WTC11 (cell line): ENCODE data around the gene COQ2. TPM values are rescaled to one million over a fixed set of nuclear protein-coding genes. Genes with fewer than 3 reads are reported as not detected.

Experiments used
- ATAC-seq: fragments of 200-7000 bp; cut with Tn5 transposase; 2 replicates; pipeline ENCODE4 v1.10.0; 2021; ENCODE audit warnings: mild to moderate bottlenecking, moderate library complexity
- CTCF ChIA-PET: fragments of 300-600 bp; sonication (Branson Sonifier 250); formaldehyde crosslinking; loops from one replicate; lab custom pipeline; 2021; ENCODE audit warnings: antibody characterized with exemption; lab: Charles Lee
- POLR2A ChIA-PET: fragments of 350-600 bp; sonication (Branson Sonifier 250); formaldehyde crosslinking; loops from one replicate; lab custom pipeline; 2021; ENCODE audit warnings: antibody characterized with exemption; lab: Charles Lee
- DNase-seq: peaks from one replicate; pipeline ENCODE4 v3.0.0; 2021; ENCODE audit warnings: low spot score
- H3K27ac Mint-ChIP-seq: 2 replicates; pipeline ENCODE4 v1.8.0; 2021; ENCODE audit warnings: mixed read lengths
- H3K27me3 Mint-ChIP-seq: 2 replicates; pipeline ENCODE4 v1.8.0; 2021; ENCODE audit warnings: low read depth, mild to moderate bottlenecking, moderate library complexity, mixed read lengths
- H3K36me3 Mint-ChIP-seq: 2 replicates; pipeline ENCODE4 v1.8.0; 2021; ENCODE audit warnings: mixed read lengths
- H3K4me1 Mint-ChIP-seq: 2 replicates; pipeline ENCODE4 v1.8.0; 2022; ENCODE audit warnings: mixed read lengths
- H3K4me3 Mint-ChIP-seq: 2 replicates; pipeline ENCODE4 v1.8.0; 2021; ENCODE audit warnings: mild to moderate bottlenecking, moderate library complexity, mixed read lengths
- H3K9me3 Mint-ChIP-seq: 2 replicates; pipeline ENCODE4 v1.8.0; 2021; ENCODE audit warnings: mixed read lengths
- ATF2 ChIP-seq: sonication (generic); formaldehyde crosslinking; IDR thresholded peaks from 2 replicates; pipeline ENCODE4 v1.8.1; 2022; ENCODE audit warnings: low read depth, missing genetic modification reagents, borderline replicate concordance
- CREM ChIP-seq: sonication (generic); formaldehyde crosslinking; IDR thresholded peaks from 2 replicates; pipeline ENCODE4 v1.8.1; 2022; ENCODE audit warnings: mild to moderate bottlenecking, missing genetic modification reagents, moderate library complexity
- E2F1 ChIP-seq: sonication (generic); formaldehyde crosslinking; IDR thresholded peaks from 2 replicates; pipeline ENCODE4 v1.8.0; 2022; ENCODE audit warnings: mild to moderate bottlenecking, missing genetic modification reagents
- FOXP1 ChIP-seq: sonication (generic); formaldehyde crosslinking; IDR thresholded peaks from 2 replicates; pipeline ENCODE4 v1.8.0; 2022; ENCODE audit warnings: missing genetic modification reagents, mild to moderate bottlenecking, moderate library complexity, borderline replicate concordance
- JUN ChIP-seq: sonication (generic); formaldehyde crosslinking; IDR thresholded peaks from 2 replicates; pipeline ENCODE4 v1.8.0; 2023; ENCODE audit warnings: mild to moderate bottlenecking, missing genetic modification reagents
- KAT7 ChIP-seq: sonication (generic); formaldehyde crosslinking; IDR thresholded peaks from 2 replicates; pipeline ENCODE4 v1.8.1; 2023; ENCODE audit warnings: missing genetic modification reagents, mild to moderate bottlenecking, borderline replicate concordance
- NFE2L1 ChIP-seq: sonication (generic); formaldehyde crosslinking; IDR thresholded peaks from 2 replicates; pipeline ENCODE4 v1.8.1; 2023; ENCODE audit warnings: missing genetic modification reagents
- NR3C1 ChIP-seq: sonication (generic); formaldehyde crosslinking; conservative IDR thresholded peaks from 2 replicates; pipeline ENCODE4 v1.8.1; 2023; ENCODE audit warnings: low read depth, mild to moderate bottlenecking, missing genetic modification reagents
- ZNF219 ChIP-seq: sonication (generic); formaldehyde crosslinking; IDR thresholded peaks from 2 replicates; pipeline ENCODE4 v1.8.0; 2023; ENCODE audit warnings: missing genetic modification reagents, mild to moderate bottlenecking, borderline replicate concordance
- total RNA-seq: library from RNA; stranded (reverse); gene quantifications from 3 replicates; pipeline ENCODE4 v1.2.3, GENCODE V29; 2021
- TF ChIP-seq, protein P1 (sequence below): sonication (generic); formaldehyde crosslinking; IDR thresholded peaks from 2 replicates; pipeline ENCODE4 v1.8.1; 2023; ENCODE audit warnings: mild to moderate bottlenecking, missing genetic modification reagents, borderline replicate concordance
- TF ChIP-seq, protein P2 (sequence below): fragments of 250-450 bp; sonication (Bioruptor Pico); IDR thresholded peaks from 2 replicates; pipeline ENCODE4 v1.9.0; 2021; ENCODE audit warnings: mild to moderate bottlenecking
- TF ChIP-seq, protein P3 (sequence below): sonication (generic); formaldehyde crosslinking; conservative IDR thresholded peaks from 2 replicates; pipeline ENCODE4 v1.8.1; 2023; ENCODE audit warnings: mild to moderate bottlenecking, low read depth, missing genetic modification reagents, moderate library complexity

The COQ2 gene
- total RNA-seq, 1 experiment from 2014 or later: 21.6 TPM

GRCh38 chr4:83217721-83218522 lies 66.7 kb downstream of the COQ2 start:
- peaks cover 15% of the 10 kb centered on the region for H3K4me1 Mint-ChIP-seq
- H3K27me3 Mint-ChIP-seq: no peaks in the 10 kb centered on the region; the same call in 1 of the 2 replicates
- POLR2A ChIA-PET: no interaction called here
- H3K36me3 Mint-ChIP-seq: no peaks in the 10 kb centered on the region
- DNase-seq (no peak), ATAC-seq (no peak)
- peaks cover 14% of the 10 kb centered on the region for H3K9me3 Mint-ChIP-seq
- TF ChIP-seq, protein P1, sequence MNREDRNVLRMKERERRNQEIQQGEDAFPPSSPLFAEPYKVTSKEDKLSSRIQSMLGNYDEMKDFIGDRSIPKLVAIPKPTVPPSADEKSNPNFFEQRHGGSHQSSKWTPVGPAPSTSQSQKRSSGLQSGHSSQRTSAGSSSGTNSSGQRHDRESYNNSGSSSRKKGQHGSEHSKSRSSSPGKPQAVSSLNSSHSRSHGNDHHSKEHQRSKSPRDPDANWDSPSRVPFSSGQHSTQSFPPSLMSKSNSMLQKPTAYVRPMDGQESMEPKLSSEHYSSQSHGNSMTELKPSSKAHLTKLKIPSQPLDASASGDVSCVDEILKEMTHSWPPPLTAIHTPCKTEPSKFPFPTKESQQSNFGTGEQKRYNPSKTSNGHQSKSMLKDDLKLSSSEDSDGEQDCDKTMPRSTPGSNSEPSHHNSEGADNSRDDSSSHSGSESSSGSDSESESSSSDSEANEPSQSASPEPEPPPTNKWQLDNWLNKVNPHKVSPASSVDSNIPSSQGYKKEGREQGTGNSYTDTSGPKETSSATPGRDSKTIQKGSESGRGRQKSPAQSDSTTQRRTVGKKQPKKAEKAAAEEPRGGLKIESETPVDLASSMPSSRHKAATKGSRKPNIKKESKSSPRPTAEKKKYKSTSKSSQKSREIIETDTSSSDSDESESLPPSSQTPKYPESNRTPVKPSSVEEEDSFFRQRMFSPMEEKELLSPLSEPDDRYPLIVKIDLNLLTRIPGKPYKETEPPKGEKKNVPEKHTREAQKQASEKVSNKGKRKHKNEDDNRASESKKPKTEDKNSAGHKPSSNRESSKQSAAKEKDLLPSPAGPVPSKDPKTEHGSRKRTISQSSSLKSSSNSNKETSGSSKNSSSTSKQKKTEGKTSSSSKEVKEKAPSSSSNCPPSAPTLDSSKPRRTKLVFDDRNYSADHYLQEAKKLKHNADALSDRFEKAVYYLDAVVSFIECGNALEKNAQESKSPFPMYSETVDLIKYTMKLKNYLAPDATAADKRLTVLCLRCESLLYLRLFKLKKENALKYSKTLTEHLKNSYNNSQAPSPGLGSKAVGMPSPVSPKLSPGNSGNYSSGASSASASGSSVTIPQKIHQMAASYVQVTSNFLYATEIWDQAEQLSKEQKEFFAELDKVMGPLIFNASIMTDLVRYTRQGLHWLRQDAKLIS (CRISPR knock-in tag): no peak
- TF ChIP-seq NFE2L1 (CRISPR knock-in tag): no peak
- TF ChIP-seq, protein P2, sequence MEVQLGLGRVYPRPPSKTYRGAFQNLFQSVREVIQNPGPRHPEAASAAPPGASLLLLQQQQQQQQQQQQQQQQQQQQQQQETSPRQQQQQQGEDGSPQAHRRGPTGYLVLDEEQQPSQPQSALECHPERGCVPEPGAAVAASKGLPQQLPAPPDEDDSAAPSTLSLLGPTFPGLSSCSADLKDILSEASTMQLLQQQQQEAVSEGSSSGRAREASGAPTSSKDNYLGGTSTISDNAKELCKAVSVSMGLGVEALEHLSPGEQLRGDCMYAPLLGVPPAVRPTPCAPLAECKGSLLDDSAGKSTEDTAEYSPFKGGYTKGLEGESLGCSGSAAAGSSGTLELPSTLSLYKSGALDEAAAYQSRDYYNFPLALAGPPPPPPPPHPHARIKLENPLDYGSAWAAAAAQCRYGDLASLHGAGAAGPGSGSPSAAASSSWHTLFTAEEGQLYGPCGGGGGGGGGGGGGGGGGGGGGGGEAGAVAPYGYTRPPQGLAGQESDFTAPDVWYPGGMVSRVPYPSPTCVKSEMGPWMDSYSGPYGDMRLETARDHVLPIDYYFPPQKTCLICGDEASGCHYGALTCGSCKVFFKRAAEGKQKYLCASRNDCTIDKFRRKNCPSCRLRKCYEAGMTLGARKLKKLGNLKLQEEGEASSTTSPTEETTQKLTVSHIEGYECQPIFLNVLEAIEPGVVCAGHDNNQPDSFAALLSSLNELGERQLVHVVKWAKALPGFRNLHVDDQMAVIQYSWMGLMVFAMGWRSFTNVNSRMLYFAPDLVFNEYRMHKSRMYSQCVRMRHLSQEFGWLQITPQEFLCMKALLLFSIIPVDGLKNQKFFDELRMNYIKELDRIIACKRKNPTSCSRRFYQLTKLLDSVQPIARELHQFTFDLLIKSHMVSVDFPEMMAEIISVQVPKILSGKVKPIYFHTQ (CRISPR knock-in tag): no peak
- TF ChIP-seq CREM: no peak
- TF ChIP-seq ZNF219 (CRISPR knock-in tag): no peak
- TF ChIP-seq JUN (CRISPR knock-in tag): no peak
- no peak for TF ChIP-seq E2F1
- no peak for TF ChIP-seq NR3C1 (CRISPR knock-in tag)
- no peak for TF ChIP-seq ATF2 (CRISPR knock-in tag)
- TF ChIP-seq FOXP1: no peak
- TF ChIP-seq, protein P3, sequence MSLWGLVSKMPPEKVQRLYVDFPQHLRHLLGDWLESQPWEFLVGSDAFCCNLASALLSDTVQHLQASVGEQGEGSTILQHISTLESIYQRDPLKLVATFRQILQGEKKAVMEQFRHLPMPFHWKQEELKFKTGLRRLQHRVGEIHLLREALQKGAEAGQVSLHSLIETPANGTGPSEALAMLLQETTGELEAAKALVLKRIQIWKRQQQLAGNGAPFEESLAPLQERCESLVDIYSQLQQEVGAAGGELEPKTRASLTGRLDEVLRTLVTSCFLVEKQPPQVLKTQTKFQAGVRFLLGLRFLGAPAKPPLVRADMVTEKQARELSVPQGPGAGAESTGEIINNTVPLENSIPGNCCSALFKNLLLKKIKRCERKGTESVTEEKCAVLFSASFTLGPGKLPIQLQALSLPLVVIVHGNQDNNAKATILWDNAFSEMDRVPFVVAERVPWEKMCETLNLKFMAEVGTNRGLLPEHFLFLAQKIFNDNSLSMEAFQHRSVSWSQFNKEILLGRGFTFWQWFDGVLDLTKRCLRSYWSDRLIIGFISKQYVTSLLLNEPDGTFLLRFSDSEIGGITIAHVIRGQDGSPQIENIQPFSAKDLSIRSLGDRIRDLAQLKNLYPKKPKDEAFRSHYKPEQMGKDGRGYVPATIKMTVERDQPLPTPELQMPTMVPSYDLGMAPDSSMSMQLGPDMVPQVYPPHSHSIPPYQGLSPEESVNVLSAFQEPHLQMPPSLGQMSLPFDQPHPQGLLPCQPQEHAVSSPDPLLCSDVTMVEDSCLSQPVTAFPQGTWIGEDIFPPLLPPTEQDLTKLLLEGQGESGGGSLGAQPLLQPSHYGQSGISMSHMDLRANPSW: no peak
- TF ChIP-seq KAT7 (CRISPR knock-in tag): no peak
- H3K4me3 Mint-ChIP-seq: no peak overlapping the region
- CTCF ChIA-PET: interaction anchor here (0.6 to 1.6 kb wide), 3 partner anchors 64 to 143 kb away, joined by 3 to 4 read pairs (median 4); no protein-coding TSS in a partner anchor
- H3K27ac Mint-ChIP-seq: no peak overlapping the region
